Neutrophil (primary cell): ENCODE results near the gene IDUA.

Source experiments
- H3K27ac ChIP-seq: fragments of 200-600 bp; sonication (generic); 2 replicates; pipeline ENCODE4 v1.5.1; 2016; ENCODE audit warnings: mild to moderate bottlenecking, moderate library complexity
- H3K27me3 ChIP-seq: fragments of 200-600 bp; sonication (generic); 2 replicates; pipeline ENCODE4 v1.6.0; 2016; ENCODE audit warnings: mild to moderate bottlenecking
- H3K36me3 ChIP-seq: fragments of 200-600 bp; sonication (generic); 2 replicates; pipeline ENCODE4 v1.5.1; 2017
- H3K4me1 ChIP-seq, 2 experiments: fragments of 200-600 bp in 1 of 2; sonication (generic) in 1 of 2; 1 replicate in 1 of 2; 2 replicates in 1 of 2; pipeline versions ENCODE4 v1.5.1 to v1.6.1; 2013 to 2016; ENCODE audit warnings: low read depth in 1 of 2, low read length in 1 of 2, mild to moderate bottlenecking in 1 of 2, moderate library complexity in 1 of 2; ENCODE audit not compliant: control insufficient read depth in 1 of 2, insufficient read depth in 1 of 2
- H3K4me3 ChIP-seq, 2 experiments: fragments of 200-600 bp in 1 of 2; sonication (generic) in 1 of 2; 1 replicate in 1 of 2; 2 replicates in 1 of 2; pipeline ENCODE4 v1.5.1; 2013 to 2016; ENCODE audit warnings: low read depth in 1 of 2, low read length in 1 of 2, mild to moderate bottlenecking in 1 of 2, moderate library complexity in 1 of 2
- H3K9me3 ChIP-seq: fragments of 200-600 bp; sonication (generic); 2 replicates; pipeline ENCODE4 v1.5.1; 2016
- CTCF ChIP-seq: fragments of 200-600 bp; sonication (generic); IDR thresholded peaks from 2 replicates; pipeline ENCODE4 v1.5.1; 2016; ENCODE audit warnings: antibody characterized with exemption

The IDUA gene

GRCh38 chr4:982291-982690 is 4.6 kb upstream of the IDUA start:
- Histone ChIP-seq H3K4me3 (no peak overlapping the region), H3K36me3 (no peaks in the 10 kb centered on the region), H3K27me3 (peaks cover 10% of the 10 kb centered on the region), H3K4me1 (peaks cover 34 to 38% of the 10 kb centered on the region in 2 experiments), H3K27ac (no peak overlapping the region), H3K9me3 (no peaks in the 10 kb centered on the region)
- no peak for TF ChIP-seq CTCF

GRCh38 chr4:982814-983213 is 4.0 kb upstream of the IDUA start:
- H3K27ac ChIP-seq, result no peak overlapping the region
- no peaks in the 10 kb centered on the region for H3K9me3 ChIP-seq
- no peak for TF ChIP-seq CTCF
- H3K4me3 ChIP-seq, result no peak overlapping the region
- peaks cover 37 to 44% of the 10 kb centered on the region in 2 experiments for H3K4me1 ChIP-seq
- H3K36me3 ChIP-seq, result no peaks in the 10 kb centered on the region
- peaks cover 10% of the 10 kb centered on the region for H3K27me3 ChIP-seq

- Histone ChIP-seq H3K4me3 (peak overlapping the region in 1 of 2 experiments; percentile 13), H3K27ac (no peak overlapping the region), H3K4me1 (peaks cover 23 to 30% of the 10 kb centered on the region in 2 experiments), H3K9me3 (no peaks in the 10 kb centered on the region), H3K27me3 (peaks cover 10% of the 10 kb centered on the region), H3K36me3 (no peaks in the 10 kb centered on the region)
- no peak for TF ChIP-seq CTCF
These were observed 2.3 kb upstream of the IDUA start for GRCh38 chr4:984336-985054.

GRCh38 chr4:985123-985830 is 1.6 kb upstream of the IDUA start:
- Histone ChIP-seq H3K9me3 (no peaks in the 10 kb centered on the region), H3K4me3 (peak overlapping the region in 1 of 2 experiments; percentile 13), H3K4me1 (peaks cover 19 to 24% of the 10 kb centered on the region in 2 experiments), H3K27ac (no peak overlapping the region), H3K36me3 (no peaks in the 10 kb centered on the region), H3K27me3 (peaks cover 10% of the 10 kb centered on the region)
- TF ChIP-seq CTCF, result no peak

GRCh38 chr4:986428-986878 is 391 bp upstream of the IDUA start:
- Histone ChIP-seq H3K4me3 (peak overlapping the region; percentile 61 to 73), H3K27ac (peak overlapping the region; percentile 27)
- TF ChIP-seq CTCF, result no peak

More at GRCh38 chr4:986428-986878, 391 bp upstream of the IDUA start:
- H3K9me3 ChIP-seq, result no peaks in the 10 kb centered on the region
- H3K36me3 ChIP-seq, result no peaks in the 10 kb centered on the region
- H3K27me3 ChIP-seq, result peaks cover 10% of the 10 kb centered on the region
- peaks cover 19 to 24% of the 10 kb centered on the region in 2 experiments for H3K4me1 ChIP-seq
